Esophagus squamous epithelium (tissue), 4 donors: ENCODE results near the gene UGT1A5.

Experiments
- CTCF ChIP-seq, 6 experiments: fragments of 450-650 bp in 4 of 6; fragments of 200-600 bp in 2 of 6; sonication (generic) in 2 of 6; IDR thresholded peaks; one replicate each; pipeline ENCODE4 v1.5.1; 2016 to 2019; ENCODE audit warnings: antibody characterized with exemption in 6 of 6, mild to moderate bottlenecking in 4 of 6, moderate library complexity in 4 of 6
- POLR2A ChIP-seq, 4 donors: fragments of 450-650 bp; IDR thresholded peaks; one replicate each; pipeline ENCODE4 v1.6.1; 2017; ENCODE audit warnings: antibody characterized with exemption in 4 of 4, mild to moderate bottlenecking in 4 of 4, moderate library complexity in 3 of 4

GRCh38 chr2:233815861-233816260 lies 103.2 kb downstream of the UGT1A5 start:
- no peak for TF ChIP-seq POLR2A (IDR thresholded peaks at IDR 0.05)
- no peak for TF ChIP-seq CTCF (IDR thresholded peaks at IDR 0.05)
